Measurements from ENCODE around the gene DDX47. TPM values are rescaled to one million over a fixed set of nuclear protein-coding genes. Genes with fewer than 3 reads are reported as not detected.

Gene DDX47
- total RNA-seq, 1 experiment from 2014 or later = 115 TPM

DNA sequence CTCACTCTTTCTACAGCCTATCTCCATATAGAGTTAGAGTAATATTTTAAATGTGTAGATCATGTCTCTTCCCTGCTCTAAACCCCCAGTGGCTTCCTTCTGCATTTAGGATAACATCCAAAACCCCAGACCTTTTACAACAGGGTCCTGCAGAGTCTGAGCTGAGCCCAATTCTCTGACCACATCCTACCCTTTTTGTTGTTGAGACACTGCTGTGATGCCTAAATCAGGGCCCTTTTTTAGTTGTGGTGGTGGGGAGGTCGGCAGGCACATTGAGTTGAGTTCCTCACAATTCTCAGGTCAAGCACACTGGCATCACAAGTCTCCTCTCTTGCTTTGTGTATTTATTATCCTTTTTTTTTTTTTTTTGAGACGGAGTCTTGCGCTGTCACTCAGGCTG, 1.8 kb upstream of the DDX47 start:
- POLR2A ChIA-PET = no interaction called here
- Histone ChIP-seq H3K27me3 (ENCODE audit: control insufficient read depth, insufficient read depth, low read length) (no peaks in the 10 kb centered on the region), H3K4me3 (ENCODE audit: low read depth in 2 of 2, low read length in 2 of 2) (no peak overlapping the region), H3K4me1 (ENCODE audit: control insufficient read depth, insufficient read depth, low read length) (peaks cover 32% of the 10 kb centered on the region), H3K9me3 (ENCODE audit: control insufficient read depth, insufficient read depth, low read depth, low read length) (no peaks in the 10 kb centered on the region), H3K36me3 (ENCODE audit: control insufficient read depth, insufficient read depth, low read length) (peaks cover 6% of the 10 kb centered on the region), H3K27ac (ENCODE audit: low read length) (peak overlapping the region; percentile 99)
- TF ChIP-seq, protein P1, sequence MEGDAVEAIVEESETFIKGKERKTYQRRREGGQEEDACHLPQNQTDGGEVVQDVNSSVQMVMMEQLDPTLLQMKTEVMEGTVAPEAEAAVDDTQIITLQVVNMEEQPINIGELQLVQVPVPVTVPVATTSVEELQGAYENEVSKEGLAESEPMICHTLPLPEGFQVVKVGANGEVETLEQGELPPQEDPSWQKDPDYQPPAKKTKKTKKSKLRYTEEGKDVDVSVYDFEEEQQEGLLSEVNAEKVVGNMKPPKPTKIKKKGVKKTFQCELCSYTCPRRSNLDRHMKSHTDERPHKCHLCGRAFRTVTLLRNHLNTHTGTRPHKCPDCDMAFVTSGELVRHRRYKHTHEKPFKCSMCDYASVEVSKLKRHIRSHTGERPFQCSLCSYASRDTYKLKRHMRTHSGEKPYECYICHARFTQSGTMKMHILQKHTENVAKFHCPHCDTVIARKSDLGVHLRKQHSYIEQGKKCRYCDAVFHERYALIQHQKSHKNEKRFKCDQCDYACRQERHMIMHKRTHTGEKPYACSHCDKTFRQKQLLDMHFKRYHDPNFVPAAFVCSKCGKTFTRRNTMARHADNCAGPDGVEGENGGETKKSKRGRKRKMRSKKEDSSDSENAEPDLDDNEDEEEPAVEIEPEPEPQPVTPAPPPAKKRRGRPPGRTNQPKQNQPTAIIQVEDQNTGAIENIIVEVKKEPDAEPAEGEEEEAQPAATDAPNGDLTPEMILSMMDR (IDR thresholded peaks at IDR 0.05) = no peak
- no peak for TF ChIP-seq SIN3A (IDR thresholded peaks at IDR 0.05; ENCODE audit: borderline replicate concordance, insufficient read depth, low read depth, low read length)
- no peak for TF ChIP-seq TCF7L2 (IDR thresholded peaks at IDR 0.05; ENCODE audit: low read depth, low read length)
- TF ChIP-seq POLR2AphosphoS5 (IDR thresholded peaks at IDR 0.05; ENCODE audit: low read depth, low read length) = no peak
- TF ChIP-seq, protein P2, sequence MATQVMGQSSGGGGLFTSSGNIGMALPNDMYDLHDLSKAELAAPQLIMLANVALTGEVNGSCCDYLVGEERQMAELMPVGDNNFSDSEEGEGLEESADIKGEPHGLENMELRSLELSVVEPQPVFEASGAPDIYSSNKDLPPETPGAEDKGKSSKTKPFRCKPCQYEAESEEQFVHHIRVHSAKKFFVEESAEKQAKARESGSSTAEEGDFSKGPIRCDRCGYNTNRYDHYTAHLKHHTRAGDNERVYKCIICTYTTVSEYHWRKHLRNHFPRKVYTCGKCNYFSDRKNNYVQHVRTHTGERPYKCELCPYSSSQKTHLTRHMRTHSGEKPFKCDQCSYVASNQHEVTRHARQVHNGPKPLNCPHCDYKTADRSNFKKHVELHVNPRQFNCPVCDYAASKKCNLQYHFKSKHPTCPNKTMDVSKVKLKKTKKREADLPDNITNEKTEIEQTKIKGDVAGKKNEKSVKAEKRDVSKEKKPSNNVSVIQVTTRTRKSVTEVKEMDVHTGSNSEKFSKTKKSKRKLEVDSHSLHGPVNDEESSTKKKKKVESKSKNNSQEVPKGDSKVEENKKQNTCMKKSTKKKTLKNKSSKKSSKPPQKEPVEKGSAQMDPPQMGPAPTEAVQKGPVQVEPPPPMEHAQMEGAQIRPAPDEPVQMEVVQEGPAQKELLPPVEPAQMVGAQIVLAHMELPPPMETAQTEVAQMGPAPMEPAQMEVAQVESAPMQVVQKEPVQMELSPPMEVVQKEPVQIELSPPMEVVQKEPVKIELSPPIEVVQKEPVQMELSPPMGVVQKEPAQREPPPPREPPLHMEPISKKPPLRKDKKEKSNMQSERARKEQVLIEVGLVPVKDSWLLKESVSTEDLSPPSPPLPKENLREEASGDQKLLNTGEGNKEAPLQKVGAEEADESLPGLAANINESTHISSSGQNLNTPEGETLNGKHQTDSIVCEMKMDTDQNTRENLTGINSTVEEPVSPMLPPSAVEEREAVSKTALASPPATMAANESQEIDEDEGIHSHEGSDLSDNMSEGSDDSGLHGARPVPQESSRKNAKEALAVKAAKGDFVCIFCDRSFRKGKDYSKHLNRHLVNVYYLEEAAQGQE (IDR thresholded peaks at IDR 0.05; ENCODE audit: insufficient read depth in 1 of 2, low read depth in 2 of 2, low read length in 1 of 2) = no peak
- BruUV-seq (replicated peaks) = no TSS peak
- DNase-seq (ENCODE audit: low read depth, low spot score) (no peak), ATAC-seq (no peak)
- in situ Hi-C loops (cut with HindIII; ENCODE audit: low pct_unique_long_range_greater_than_20kb, low sequenced_read_pairs) (no loop called here), intact Hi-C loops (cut with micrococcal nuclease; ENCODE audit: unreplicated experiment) (loop anchor here (10.0 kb wide), 1 partner anchor 173 kb away; no protein-coding TSS in a partner anchor)
- CTCF ChIA-PET = interaction anchor here (0.7 kb wide), 2 partner anchors 93 to 426 kb away, joined by 3 to 6 read pairs; no protein-coding TSS in a partner anchor

DNA sequence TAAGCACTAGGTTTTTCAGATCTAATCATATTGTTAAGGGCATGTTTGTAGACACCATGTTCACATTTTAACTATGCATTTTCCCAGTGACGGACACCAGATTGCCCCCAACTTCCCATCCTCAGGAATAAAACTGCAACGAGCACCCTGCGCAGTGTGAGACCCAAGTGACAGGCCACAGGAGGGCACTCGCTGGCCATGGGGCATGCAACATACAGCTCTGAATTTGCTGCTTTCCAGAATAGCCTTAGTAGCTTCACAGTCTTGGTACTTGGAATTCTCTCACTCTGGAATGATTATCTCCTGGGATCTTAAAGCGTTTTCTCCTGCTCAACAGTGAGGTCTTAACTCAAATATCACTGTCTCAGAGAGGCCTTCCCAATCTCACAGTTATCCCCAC, 972 bp upstream of the DDX47 start:
- ATAC-seq (peak; percentile 80), DNase-seq (ENCODE audit: low read depth, low spot score) (no peak)
- H3K9me3 ChIP-seq (ENCODE audit: control insufficient read depth, insufficient read depth, low read depth, low read length) = no peaks in the 10 kb centered on the region
- in situ Hi-C loops (cut with HindIII; ENCODE audit: low pct_unique_long_range_greater_than_20kb, low sequenced_read_pairs) = no loop called here
- ChIA-PET POLR2A (no interaction called here), CTCF (interaction anchor here (0.7 to 1.1 kb wide), 4 partner anchors 66 to 427 kb away, joined by 3 to 6 read pairs (median 4); partner anchors contain the start of gene GPRC5A)
- H3K27me3 ChIP-seq (ENCODE audit: control insufficient read depth, insufficient read depth, low read length) = no peaks in the 10 kb centered on the region
- no TSS peak for BruUV-seq (replicated peaks)
- peak overlapping the region; percentile 99 for H3K27ac ChIP-seq (ENCODE audit: low read length)
- intact Hi-C loops (cut with micrococcal nuclease; ENCODE audit: unreplicated experiment) = loop anchor here (10.0 kb wide), 1 partner anchor 173 kb away; no protein-coding TSS in a partner anchor
- H3K4me1 ChIP-seq (ENCODE audit: control insufficient read depth, insufficient read depth, low read length) = peaks cover 35% of the 10 kb centered on the region
- TF ChIP-seq POLR2AphosphoS5 (IDR thresholded peaks at IDR 0.05; ENCODE audit: low read depth, low read length) (no peak), TCF7L2 (IDR thresholded peaks at IDR 0.05; ENCODE audit: low read depth, low read length) (no peak), SIN3A (IDR thresholded peaks at IDR 0.05; ENCODE audit: borderline replicate concordance, insufficient read depth, low read depth, low read length) (no peak)
- TF ChIP-seq, protein P1 (IDR thresholded peaks at IDR 0.05) = peak; percentile 79
- H3K36me3 ChIP-seq (ENCODE audit: control insufficient read depth, insufficient read depth, low read length) = peaks cover 12% of the 10 kb centered on the region
- no peak overlapping the region for H3K4me3 ChIP-seq (ENCODE audit: low read depth in 2 of 2, low read length in 2 of 2)
